Measurements from ENCODE around the gene MAPK10. TPM values are rescaled to one million over a fixed set of nuclear protein-coding genes. Genes with fewer than 3 reads are reported as not detected.

Gene MAPK10
- total and polyA plus RNA-seq, 5 donors from 2014 or later, result 0.72 TPM; not detected in 4

GRCh38 chr4:86048426-86048825, 311.4 kb downstream of the MAPK10 start:
- Mint-ChIP-seq H3K27ac (no peak overlapping the region), H3K27me3 (no peaks in the 10 kb centered on the region), H3K36me3 (no peaks in the 10 kb centered on the region), H3K4me3 (no peak overlapping the region), H3K9me3 (peaks cover 0 to 4% (median 1%) of the 10 kb centered on the region in 7 donors), H3K4me1 (no peaks in the 10 kb centered on the region)
- H3K27ac ChIP-seq (ENCODE audit: insufficient read depth, low read length, poor library complexity, severe bottlenecking), result no peak overlapping the region
- no peak overlapping the region for H3K4me3 ChIP-seq (ENCODE audit: low read depth, low read length)
- H3K9me3 ChIP-seq (ENCODE audit: control insufficient read depth in 2 of 2, low read length in 2 of 2), result no peaks in the 10 kb centered on the region
- DNase-seq, result no peak
- H3K27me3 ChIP-seq (ENCODE audit: control insufficient read depth, insufficient read depth, low read length), result no peaks in the 10 kb centered on the region
- no peaks in the 10 kb centered on the region for H3K4me1 ChIP-seq (ENCODE audit: control insufficient read depth, insufficient read depth, low read length, poor library complexity, severe bottlenecking)
- no peak for ATAC-seq (ENCODE audit: low read depth in 2 of 2)
- no peaks in the 10 kb centered on the region for H3K36me3 ChIP-seq (ENCODE audit: control insufficient read depth, insufficient read depth, low read length)

- Histone ChIP-seq H3K27me3 (ENCODE audit: control insufficient read depth, insufficient read depth, low read length) (no peaks in the 10 kb centered on the region), H3K27ac (ENCODE audit: insufficient read depth, low read length, poor library complexity, severe bottlenecking) (no peak overlapping the region), H3K4me1 (ENCODE audit: control insufficient read depth, insufficient read depth, low read length, poor library complexity, severe bottlenecking) (no peaks in the 10 kb centered on the region), H3K9me3 (ENCODE audit: control insufficient read depth in 2 of 2, low read length in 2 of 2) (no peaks in the 10 kb centered on the region), H3K36me3 (ENCODE audit: control insufficient read depth, insufficient read depth, low read length) (no peaks in the 10 kb centered on the region), H3K4me3 (ENCODE audit: low read depth, low read length) (no peak overlapping the region)
- DNase-seq (no peak), ATAC-seq (ENCODE audit: low read depth in 2 of 2) (no peak)
- Mint-ChIP-seq H3K27ac (no peak overlapping the region), H3K4me3 (no peak overlapping the region), H3K9me3 (peaks cover 0 to 3% (median 0%) of the 10 kb centered on the region in 7 donors), H3K27me3 (no peaks in the 10 kb centered on the region), H3K4me1 (peaks cover 0 to 8% (median 0%) of the 10 kb centered on the region in 4 donors), H3K36me3 (no peaks in the 10 kb centered on the region)
Observed at GRCh38 chr4:86044593-86044985, 315.3 kb downstream of the MAPK10 start.

DNA sequence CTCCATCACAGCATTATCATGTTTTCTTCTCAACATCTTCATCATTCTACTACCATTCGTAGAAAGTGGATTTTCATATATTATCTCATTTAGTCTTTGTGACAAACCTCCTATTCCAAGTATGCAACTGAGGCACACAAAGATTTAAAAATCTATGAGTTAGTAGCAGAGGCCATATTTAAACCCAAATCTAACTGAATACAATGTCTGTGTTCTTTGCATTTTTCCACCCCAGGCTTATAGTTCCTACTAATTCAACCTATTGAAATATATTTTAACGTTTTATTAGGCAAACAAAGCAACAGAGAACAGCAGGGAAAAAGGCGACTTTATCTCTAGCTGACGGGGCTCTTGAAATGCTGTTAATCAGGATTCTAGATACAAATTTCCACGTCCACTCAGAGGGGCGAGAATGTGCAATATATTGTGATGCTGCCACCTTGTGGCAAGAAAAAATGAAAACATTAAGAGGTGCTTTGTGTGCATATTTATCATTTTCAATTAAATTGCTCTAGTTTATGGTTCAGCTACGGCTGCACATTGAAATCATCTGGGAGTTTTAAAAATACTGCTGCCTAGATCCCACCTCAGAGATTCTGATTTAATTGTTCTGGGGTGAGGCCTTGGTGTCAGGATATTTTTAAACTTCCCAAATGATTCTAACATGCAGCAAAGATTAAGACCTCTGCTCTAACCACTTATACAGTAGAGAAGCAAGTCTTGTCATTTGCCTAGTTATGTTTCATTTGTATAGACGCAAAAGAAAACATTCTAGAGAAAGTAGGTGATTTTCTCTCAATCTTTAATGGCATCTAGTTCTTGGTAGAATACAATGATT, 315.9 kb downstream of the MAPK10 start:
- Histone ChIP-seq H3K27me3 (ENCODE audit: control insufficient read depth, insufficient read depth, low read length) (no peaks in the 10 kb centered on the region), H3K9me3 (ENCODE audit: control insufficient read depth in 2 of 2, low read length in 2 of 2) (no peaks in the 10 kb centered on the region), H3K36me3 (ENCODE audit: control insufficient read depth, insufficient read depth, low read length) (no peaks in the 10 kb centered on the region), H3K4me1 (ENCODE audit: control insufficient read depth, insufficient read depth, low read length, poor library complexity, severe bottlenecking) (no peaks in the 10 kb centered on the region), H3K27ac (ENCODE audit: insufficient read depth, low read length, poor library complexity, severe bottlenecking) (no peak overlapping the region), H3K4me3 (ENCODE audit: low read depth, low read length) (no peak overlapping the region)
- Mint-ChIP-seq H3K4me3 (no peak overlapping the region), H3K4me1 (peaks cover 0 to 8% (median 0%) of the 10 kb centered on the region in 4 donors), H3K27me3 (no peaks in the 10 kb centered on the region), H3K36me3 (no peaks in the 10 kb centered on the region), H3K27ac (no peak overlapping the region), H3K9me3 (peaks cover 0 to 5% (median 0%) of the 10 kb centered on the region in 7 donors)
- ATAC-seq (ENCODE audit: low read depth in 2 of 2) (no peak), DNase-seq (peak in 2 of 3 donors; percentile 1 to 34)

GRCh38 chr4:86038037-86038436, 321.8 kb downstream of the MAPK10 start:
- H3K9me3 ChIP-seq (ENCODE audit: control insufficient read depth in 2 of 2, low read length in 2 of 2), result no peaks in the 10 kb centered on the region
- Mint-ChIP-seq H3K27ac (no peak overlapping the region), H3K27me3 (no peaks in the 10 kb centered on the region), H3K4me3 (no peak overlapping the region), H3K36me3 (no peaks in the 10 kb centered on the region), H3K4me1 (peaks cover 0 to 7% (median 0%) of the 10 kb centered on the region in 4 donors), H3K9me3 (peaks cover 0 to 9% (median 2%) of the 10 kb centered on the region in 7 donors)
- DNase-seq (no peak), ATAC-seq (ENCODE audit: low read depth in 2 of 2) (no peak)
- no peaks in the 10 kb centered on the region for H3K27me3 ChIP-seq (ENCODE audit: control insufficient read depth, insufficient read depth, low read length)
- no peaks in the 10 kb centered on the region for H3K36me3 ChIP-seq (ENCODE audit: control insufficient read depth, insufficient read depth, low read length)
- H3K4me1 ChIP-seq (ENCODE audit: control insufficient read depth, insufficient read depth, low read length, poor library complexity, severe bottlenecking), result no peaks in the 10 kb centered on the region
- H3K4me3 ChIP-seq (ENCODE audit: low read depth, low read length), result no peak overlapping the region
- no peak overlapping the region for H3K27ac ChIP-seq (ENCODE audit: insufficient read depth, low read length, poor library complexity, severe bottlenecking)

- no peaks in the 10 kb centered on the region for H3K4me1 Mint-ChIP-seq
- Histone ChIP-seq H3K4me3 (ENCODE audit: low read depth, low read length) (no peak overlapping the region), H3K36me3 (ENCODE audit: control insufficient read depth, insufficient read depth, low read length) (no peaks in the 10 kb centered on the region), H3K9me3 (ENCODE audit: control insufficient read depth in 2 of 2, low read length in 2 of 2) (no peaks in the 10 kb centered on the region), H3K4me1 (ENCODE audit: control insufficient read depth, insufficient read depth, low read length, poor library complexity, severe bottlenecking) (no peaks in the 10 kb centered on the region), H3K27me3 (ENCODE audit: control insufficient read depth, insufficient read depth, low read length) (no peaks in the 10 kb centered on the region), H3K27ac (ENCODE audit: insufficient read depth, low read length, poor library complexity, severe bottlenecking) (no peak overlapping the region)
- peaks cover 0 to 9% (median 2%) of the 10 kb centered on the region in 7 donors for H3K9me3 Mint-ChIP-seq
- no peak for DNase-seq
- no peaks in the 10 kb centered on the region for H3K36me3 Mint-ChIP-seq
- H3K4me3 Mint-ChIP-seq, result no peak overlapping the region
- no peaks in the 10 kb centered on the region for H3K27me3 Mint-ChIP-seq
- no peak overlapping the region for H3K27ac Mint-ChIP-seq
- no peak for ATAC-seq (ENCODE audit: low read depth in 2 of 2)
Observed at GRCh38 chr4:86036736-86037135, 323.1 kb downstream of the MAPK10 start.

DNA sequence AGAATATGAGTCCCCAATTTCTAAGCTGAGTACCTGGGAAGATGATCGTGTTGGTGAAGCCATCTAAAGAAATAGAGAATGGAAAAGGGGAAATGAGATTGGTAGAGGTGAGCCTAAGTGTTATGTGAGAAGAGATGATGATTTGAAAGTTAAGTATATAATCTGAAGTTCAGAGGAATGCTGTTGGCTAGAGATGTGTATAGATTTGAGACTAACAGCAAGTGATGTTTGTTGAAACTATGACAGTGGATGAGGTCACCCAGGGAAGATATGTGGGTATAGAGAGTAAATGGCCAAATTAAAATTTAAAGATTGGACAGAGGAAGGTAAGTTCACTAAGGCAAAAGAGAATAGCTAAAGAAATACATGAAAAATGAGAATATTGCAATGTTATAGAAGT, 324.2 kb downstream of the MAPK10 start:
- no peaks in the 10 kb centered on the region for H3K4me1 Mint-ChIP-seq
- H3K27me3 Mint-ChIP-seq, result no peaks in the 10 kb centered on the region
- Histone ChIP-seq H3K27me3 (ENCODE audit: control insufficient read depth, insufficient read depth, low read length) (no peaks in the 10 kb centered on the region), H3K9me3 (ENCODE audit: control insufficient read depth in 2 of 2, low read length in 2 of 2) (no peaks in the 10 kb centered on the region), H3K36me3 (ENCODE audit: control insufficient read depth, insufficient read depth, low read length) (no peaks in the 10 kb centered on the region), H3K4me3 (ENCODE audit: low read depth, low read length) (no peak overlapping the region), H3K4me1 (ENCODE audit: control insufficient read depth, insufficient read depth, low read length, poor library complexity, severe bottlenecking) (no peaks in the 10 kb centered on the region), H3K27ac (ENCODE audit: insufficient read depth, low read length, poor library complexity, severe bottlenecking) (no peak overlapping the region)
- H3K9me3 Mint-ChIP-seq, result peaks cover 0 to 9% (median 4%) of the 10 kb centered on the region in 7 donors
- no peak overlapping the region for H3K27ac Mint-ChIP-seq
- DNase-seq (no peak), ATAC-seq (ENCODE audit: low read depth in 2 of 2) (no peak)
- no peak overlapping the region for H3K4me3 Mint-ChIP-seq
- H3K36me3 Mint-ChIP-seq, result no peaks in the 10 kb centered on the region

DNA sequence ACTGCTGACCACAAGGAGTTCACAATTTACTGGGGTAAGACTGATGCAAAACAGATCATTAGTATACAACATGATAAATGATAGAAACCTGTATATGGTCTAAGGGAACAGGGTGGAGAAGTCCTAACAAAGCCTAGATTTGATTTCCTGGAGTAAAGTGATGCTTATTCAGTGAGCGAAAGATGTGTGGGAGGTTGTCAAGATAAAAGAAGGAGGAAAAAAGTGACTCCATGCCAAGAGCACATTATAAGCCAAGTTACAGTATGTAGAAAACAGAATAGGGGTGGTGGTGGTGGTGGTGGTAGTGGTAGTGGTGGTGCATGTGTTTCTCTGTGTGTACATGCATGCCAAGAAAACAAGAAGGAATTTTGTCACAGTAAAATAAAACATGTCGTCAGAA, 325.2 kb downstream of the MAPK10 start:
- no peaks in the 10 kb centered on the region for H3K4me1 ChIP-seq (ENCODE audit: control insufficient read depth, insufficient read depth, low read length, poor library complexity, severe bottlenecking)
- H3K27ac ChIP-seq (ENCODE audit: insufficient read depth, low read length, poor library complexity, severe bottlenecking), result no peak overlapping the region
- no peaks in the 10 kb centered on the region for H3K27me3 ChIP-seq (ENCODE audit: control insufficient read depth, insufficient read depth, low read length)
- no peaks in the 10 kb centered on the region for H3K36me3 ChIP-seq (ENCODE audit: control insufficient read depth, insufficient read depth, low read length)
- no peak overlapping the region for H3K27ac Mint-ChIP-seq
- H3K27me3 Mint-ChIP-seq, result no peaks in the 10 kb centered on the region
- H3K9me3 Mint-ChIP-seq, result peaks cover 0 to 8% (median 4%) of the 10 kb centered on the region in 7 donors
- H3K4me3 Mint-ChIP-seq, result no peak overlapping the region
- no peak overlapping the region for H3K4me3 ChIP-seq (ENCODE audit: low read depth, low read length)
- DNase-seq, result no peak
- H3K36me3 Mint-ChIP-seq, result no peaks in the 10 kb centered on the region
- ATAC-seq (ENCODE audit: low read depth in 2 of 2), result no peak
- H3K9me3 ChIP-seq (ENCODE audit: control insufficient read depth in 2 of 2, low read length in 2 of 2), result no peaks in the 10 kb centered on the region
- no peaks in the 10 kb centered on the region for H3K4me1 Mint-ChIP-seq

- H3K9me3 Mint-ChIP-seq, result peaks cover 0 to 5% (median 4%) of the 10 kb centered on the region in 7 donors
- H3K27ac ChIP-seq (ENCODE audit: insufficient read depth, low read length, poor library complexity, severe bottlenecking), result no peak overlapping the region
Observed at GRCh38 chr4:86033171-86033570, 326.7 kb downstream of the MAPK10 start.

More at GRCh38 chr4:86033171-86033570, 326.7 kb downstream of the MAPK10 start:
- no peak overlapping the region for H3K4me3 ChIP-seq (ENCODE audit: low read depth, low read length)
- DNase-seq (no peak), ATAC-seq (ENCODE audit: low read depth in 2 of 2) (no peak)
- no peaks in the 10 kb centered on the region for H3K36me3 ChIP-seq (ENCODE audit: control insufficient read depth, insufficient read depth, low read length)
- Mint-ChIP-seq H3K36me3 (no peaks in the 10 kb centered on the region), H3K27me3 (no peaks in the 10 kb centered on the region), H3K4me1 (no peaks in the 10 kb centered on the region), H3K27ac (no peak overlapping the region), H3K4me3 (no peak overlapping the region)
- H3K27me3 ChIP-seq (ENCODE audit: control insufficient read depth, insufficient read depth, low read length), result no peaks in the 10 kb centered on the region
- H3K9me3 ChIP-seq (ENCODE audit: control insufficient read depth in 2 of 2, low read length in 2 of 2), result no peaks in the 10 kb centered on the region
- no peaks in the 10 kb centered on the region for H3K4me1 ChIP-seq (ENCODE audit: control insufficient read depth, insufficient read depth, low read length, poor library complexity, severe bottlenecking)
